ENCODE measurements around the gene GID4. TPM values are rescaled to one million over a fixed set of nuclear protein-coding genes. Genes with fewer than 3 reads are reported as not detected.

GID4 gene
- total RNA-seq, 6 experiments from 2014 or later: 4.8 to 6.1 (median 5.3) TPM

DNA sequence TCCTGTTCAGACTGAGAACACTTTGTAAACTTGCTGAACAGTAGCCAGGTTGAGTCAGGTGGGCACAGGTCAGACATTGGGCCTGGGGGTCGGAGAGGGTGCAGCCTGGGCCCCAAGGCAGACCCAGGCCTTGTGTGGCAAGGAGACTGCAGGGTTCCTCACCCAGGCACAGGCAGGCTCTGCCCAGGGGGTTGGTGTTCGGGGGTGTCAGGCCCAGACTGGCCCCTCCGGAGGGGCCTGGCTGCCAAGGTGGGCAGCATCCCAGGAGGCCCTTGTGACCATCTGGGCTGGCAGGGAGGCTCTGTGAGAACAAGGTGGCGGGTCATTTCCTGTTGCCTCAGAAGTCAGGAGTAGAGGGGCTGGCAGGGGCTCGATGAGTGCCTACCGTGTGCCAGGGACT is 68.8 kb downstream of the GID4 start:
- Histone ChIP-seq H3K27ac (no peak overlapping the region), H3K4me1 (peaks cover 0 to 23% (median 4%) of the 10 kb centered on the region in 4 donors), H3K9me3 (no peaks in the 10 kb centered on the region), H3K4me3 (no peak overlapping the region), H3K36me3 (peaks cover 0 to 23% (median 4%) of the 10 kb centered on the region in 4 donors), H3K27me3 (no peaks in the 10 kb centered on the region)
- DNase-seq: peak in 1 of 3 donors; percentile 47
- no CpG with 5 or more reads among the region's 6 CpGs for WGBS (ENCODE audit: insufficient coverage, low coverage, low lambda C conversion rate, missing lambda C conversion rate)
- no peak for TF ChIP-seq POLR2A (IDR thresholded peaks at IDR 0.05)
- TF ChIP-seq, protein P1, sequence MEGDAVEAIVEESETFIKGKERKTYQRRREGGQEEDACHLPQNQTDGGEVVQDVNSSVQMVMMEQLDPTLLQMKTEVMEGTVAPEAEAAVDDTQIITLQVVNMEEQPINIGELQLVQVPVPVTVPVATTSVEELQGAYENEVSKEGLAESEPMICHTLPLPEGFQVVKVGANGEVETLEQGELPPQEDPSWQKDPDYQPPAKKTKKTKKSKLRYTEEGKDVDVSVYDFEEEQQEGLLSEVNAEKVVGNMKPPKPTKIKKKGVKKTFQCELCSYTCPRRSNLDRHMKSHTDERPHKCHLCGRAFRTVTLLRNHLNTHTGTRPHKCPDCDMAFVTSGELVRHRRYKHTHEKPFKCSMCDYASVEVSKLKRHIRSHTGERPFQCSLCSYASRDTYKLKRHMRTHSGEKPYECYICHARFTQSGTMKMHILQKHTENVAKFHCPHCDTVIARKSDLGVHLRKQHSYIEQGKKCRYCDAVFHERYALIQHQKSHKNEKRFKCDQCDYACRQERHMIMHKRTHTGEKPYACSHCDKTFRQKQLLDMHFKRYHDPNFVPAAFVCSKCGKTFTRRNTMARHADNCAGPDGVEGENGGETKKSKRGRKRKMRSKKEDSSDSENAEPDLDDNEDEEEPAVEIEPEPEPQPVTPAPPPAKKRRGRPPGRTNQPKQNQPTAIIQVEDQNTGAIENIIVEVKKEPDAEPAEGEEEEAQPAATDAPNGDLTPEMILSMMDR (IDR thresholded peaks at IDR 0.05): no peak
- intact Hi-C loops (cut with DNase I): no loop called here
- ATAC-seq: no peak

DNA sequence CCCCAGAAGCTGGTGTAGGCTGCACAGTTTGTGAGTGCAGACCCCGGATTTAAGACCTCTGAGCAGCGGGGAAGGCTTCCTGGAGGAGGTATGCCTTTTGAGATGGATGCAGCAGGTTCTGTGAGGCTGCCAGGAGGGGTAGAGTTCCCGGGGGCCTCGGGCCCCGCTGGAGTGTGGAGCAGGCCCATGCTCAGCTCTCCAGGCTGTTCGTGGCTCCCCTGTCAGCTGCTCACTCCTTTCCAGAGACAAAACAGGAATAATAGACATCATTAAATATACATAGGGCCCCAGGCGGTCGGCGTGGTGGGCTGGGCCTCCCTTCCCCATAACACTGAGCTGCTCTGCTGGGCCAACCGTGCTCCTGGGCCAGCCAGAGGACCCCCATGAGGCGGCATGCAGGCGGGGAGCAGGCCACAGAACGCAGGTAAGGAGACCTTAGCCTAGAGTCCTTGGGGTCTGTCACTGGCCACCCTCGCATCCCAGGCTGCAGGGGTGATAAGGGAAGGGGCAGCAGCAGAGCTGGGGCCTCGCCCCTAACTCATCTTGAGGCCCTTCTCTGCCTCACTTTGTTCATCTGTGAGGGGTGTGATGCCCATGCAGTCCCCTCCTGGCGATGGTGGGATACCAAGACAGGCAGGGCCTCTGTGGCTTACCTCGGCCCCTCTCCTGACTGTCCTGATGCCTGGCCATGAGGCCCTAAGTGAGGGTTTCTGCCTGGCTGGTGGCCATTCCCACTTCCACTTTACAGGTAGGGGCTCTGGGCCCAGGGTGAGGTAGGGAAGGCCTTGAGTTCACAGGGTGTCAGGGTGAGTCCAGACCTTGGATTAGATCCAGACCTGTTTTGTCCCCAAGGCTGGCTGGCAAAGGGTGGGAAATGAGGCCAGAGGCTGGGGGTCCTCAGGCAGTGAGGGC is 69.4 kb downstream of the GID4 start, which contains the start of gene MYO15A:
Gene MYO15A (plus strand): TSS at position 356 of the 912 bp plus-strand sequence. CDS start 10,045 bp downstream, outside the sequence.
- 86% methylated on average over 4 of the region's 17 CpGs for WGBS (ENCODE audit: insufficient coverage, low coverage, low lambda C conversion rate, missing lambda C conversion rate)
- Histone ChIP-seq H3K4me3 (no peak within 1 kb of the TSS), H3K27ac (no peak within 1 kb of the TSS), H3K27me3 (no peaks in the 10 kb centered on the region), H3K4me1 (peaks cover 0 to 27% (median 6%) of the 10 kb centered on the region in 4 donors), H3K9me3 (no peaks in the 10 kb centered on the region), H3K36me3 (peaks cover 0 to 23% (median 4%) of the 10 kb centered on the region in 4 donors)
- no peak for DNase-seq
- no peak for TF ChIP-seq POLR2A (IDR thresholded peaks at IDR 0.05)
- TF ChIP-seq, protein P1 (IDR thresholded peaks at IDR 0.05): no peak
- no peak for ATAC-seq
- intact Hi-C loops (cut with DNase I): no loop called here

DNA sequence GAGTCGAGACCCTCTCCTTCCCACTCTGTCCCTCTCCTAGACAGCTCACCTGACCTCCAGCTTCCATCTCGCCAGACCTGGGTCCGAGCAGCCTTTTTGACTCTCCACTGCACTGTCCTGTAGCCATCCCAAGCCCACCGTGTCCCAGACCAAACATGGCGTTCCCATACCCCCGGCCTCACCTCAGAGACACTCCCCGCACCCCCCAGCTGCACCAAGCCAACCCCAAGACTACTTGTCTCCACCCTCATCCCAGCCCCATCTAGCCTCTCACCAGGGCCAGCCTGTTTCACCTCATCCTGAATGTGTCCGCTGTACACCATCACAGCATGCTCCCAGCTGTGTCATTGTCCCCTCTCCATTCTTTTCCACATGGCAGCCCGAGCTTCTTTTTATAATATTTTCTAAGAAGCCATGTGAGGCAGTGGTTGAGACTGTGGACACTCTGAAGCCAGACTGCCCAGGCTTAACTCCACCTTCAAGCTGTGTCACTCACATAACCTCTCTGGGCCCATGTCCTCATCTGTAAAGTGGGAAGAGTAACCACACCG is 70.8 kb downstream of the GID4 start:
- Histone ChIP-seq H3K4me3 (no peak overlapping the region), H3K27me3 (no peaks in the 10 kb centered on the region), H3K4me1 (peaks cover 0 to 39% (median 6%) of the 10 kb centered on the region in 4 donors), H3K36me3 (peaks cover 0 to 23% (median 4%) of the 10 kb centered on the region in 4 donors), H3K9me3 (no peaks in the 10 kb centered on the region), H3K27ac (no peak overlapping the region)
- intact Hi-C loops (cut with DNase I): no loop called here
- 78% methylated on average over 9 of the region's 10 CpGs for whole genome bisulfite sequencing (ENCODE audit: insufficient coverage, low coverage, low lambda C conversion rate, missing lambda C conversion rate)
- no peak for TF ChIP-seq POLR2A (IDR thresholded peaks at IDR 0.05)
- TF ChIP-seq, protein P1 (IDR thresholded peaks at IDR 0.05): no peak
- no peak for ATAC-seq
- DNase-seq: peak in 1 of 3 donors; percentile 45

DNA sequence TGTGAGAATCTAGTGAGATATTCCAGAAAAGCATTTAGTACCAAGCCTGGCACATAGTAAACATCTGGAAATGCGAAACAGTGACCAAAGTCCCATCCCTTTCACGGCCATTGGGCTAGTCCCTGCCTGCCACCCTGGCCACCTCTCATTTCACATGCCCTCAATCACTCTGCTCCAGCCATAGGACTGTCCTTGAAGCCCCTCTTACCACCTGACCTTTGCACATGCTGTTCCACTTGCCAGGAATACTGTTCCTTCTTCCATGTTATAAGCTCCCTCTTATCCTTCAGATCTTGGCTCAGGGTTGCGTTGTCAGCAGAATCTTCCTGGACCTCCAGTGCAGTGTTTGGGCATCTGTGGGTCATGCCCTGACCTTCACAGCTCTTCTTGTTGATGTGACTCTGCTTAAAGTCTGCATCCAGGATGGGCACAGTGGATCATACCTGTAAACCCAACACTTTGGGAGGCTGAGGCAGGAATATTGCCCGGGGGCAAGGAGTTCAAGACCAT is 71.5 kb downstream of the GID4 start:
- no peak overlapping the region for H3K4me3 ChIP-seq
- DNase-seq: no peak
- H3K27me3 ChIP-seq: no peaks in the 10 kb centered on the region
- ATAC-seq: peak in 1 of 4 donors; percentile 17
- no peak for TF ChIP-seq POLR2A (IDR thresholded peaks at IDR 0.05)
- TF ChIP-seq, protein P1 (IDR thresholded peaks at IDR 0.05): no peak
- H3K9me3 ChIP-seq: no peaks in the 10 kb centered on the region
- H3K4me1 ChIP-seq: peaks cover 0 to 42% (median 6%) of the 10 kb centered on the region in 4 donors
- intact Hi-C loops (cut with DNase I): no loop called here
- 67% methylated on average over 2 of the region's 4 CpGs for WGBS (ENCODE audit: insufficient coverage, low coverage, low lambda C conversion rate, missing lambda C conversion rate)
- peaks cover 0 to 23% (median 4%) of the 10 kb centered on the region in 4 donors for H3K36me3 ChIP-seq
- no peak overlapping the region for H3K27ac ChIP-seq

Measured in right lobe of liver (tissue), 6 donors.